ENCODE data around the gene TTLL12.

DNA sequence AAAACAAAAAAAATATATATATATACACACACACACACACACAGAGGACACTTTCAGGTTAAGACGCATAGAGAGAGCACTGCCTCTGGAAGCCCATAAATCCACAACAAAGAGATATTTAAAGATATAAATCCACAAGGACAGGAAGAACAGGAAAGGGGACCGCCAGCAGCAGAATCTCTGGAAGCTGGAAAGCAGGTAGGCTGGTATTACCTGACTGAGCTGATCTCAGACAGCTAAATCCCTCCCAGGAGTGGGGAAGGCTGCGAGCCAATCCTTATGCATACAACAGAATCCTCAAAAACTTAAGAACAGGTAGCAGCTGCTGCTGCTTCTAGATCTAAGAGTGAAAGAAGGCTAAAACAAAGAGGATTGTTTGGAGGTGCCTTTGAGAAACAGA is 42.0 kb downstream of the TTLL12 start:
- TF ChIP-seq, protein P1, sequence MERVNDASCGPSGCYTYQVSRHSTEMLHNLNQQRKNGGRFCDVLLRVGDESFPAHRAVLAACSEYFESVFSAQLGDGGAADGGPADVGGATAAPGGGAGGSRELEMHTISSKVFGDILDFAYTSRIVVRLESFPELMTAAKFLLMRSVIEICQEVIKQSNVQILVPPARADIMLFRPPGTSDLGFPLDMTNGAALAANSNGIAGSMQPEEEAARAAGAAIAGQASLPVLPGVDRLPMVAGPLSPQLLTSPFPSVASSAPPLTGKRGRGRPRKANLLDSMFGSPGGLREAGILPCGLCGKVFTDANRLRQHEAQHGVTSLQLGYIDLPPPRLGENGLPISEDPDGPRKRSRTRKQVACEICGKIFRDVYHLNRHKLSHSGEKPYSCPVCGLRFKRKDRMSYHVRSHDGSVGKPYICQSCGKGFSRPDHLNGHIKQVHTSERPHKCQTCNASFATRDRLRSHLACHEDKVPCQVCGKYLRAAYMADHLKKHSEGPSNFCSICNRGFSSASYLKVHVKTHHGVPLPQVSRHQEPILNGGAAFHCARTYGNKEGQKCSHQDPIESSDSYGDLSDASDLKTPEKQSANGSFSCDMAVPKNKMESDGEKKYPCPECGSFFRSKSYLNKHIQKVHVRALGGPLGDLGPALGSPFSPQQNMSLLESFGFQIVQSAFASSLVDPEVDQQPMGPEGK (CRISPR knock-in tag; IDR thresholded peaks at IDR 0.05; ENCODE audit: borderline replicate concordance) = no peak
- TF ChIP-seq OSR1 (CRISPR knock-in tag; IDR thresholded peaks at IDR 0.05) = no peak
- TF ChIP-seq TOX (CRISPR knock-in tag; IDR thresholded peaks at IDR 0.05; ENCODE audit: borderline replicate concordance) = no peak
- TF ChIP-seq ARNTL (CRISPR knock-in tag; IDR thresholded peaks at IDR 0.05; ENCODE audit: borderline replicate concordance, low read depth) = no peak
- no peak for TF ChIP-seq ZNF565 (CRISPR knock-in tag; conservative IDR thresholded peaks at IDR 0.05; ENCODE audit: low read depth)
- TF ChIP-seq GLIS3 (CRISPR knock-in tag; IDR thresholded peaks at IDR 0.05) = no peak
- no peak for TF ChIP-seq POU6F1 (CRISPR knock-in tag; IDR thresholded peaks at IDR 0.05; ENCODE audit: borderline replicate concordance, low read depth)
- no peak for TF ChIP-seq ZNF70 (CRISPR knock-in tag; IDR thresholded peaks at IDR 0.05)
- TF ChIP-seq CSDC2 (CRISPR knock-in tag; IDR thresholded peaks at IDR 0.05) = no peak
- TF ChIP-seq PPARA (CRISPR knock-in tag; IDR thresholded peaks at IDR 0.05; ENCODE audit: borderline replicate concordance) = no peak
- TF ChIP-seq ZC3H10 (CRISPR knock-in tag; IDR thresholded peaks at IDR 0.05) = no peak
- TF ChIP-seq ZFP3 (CRISPR knock-in tag; IDR thresholded peaks at IDR 0.05) = no peak
- no peak for TF ChIP-seq RARB (CRISPR knock-in tag; IDR thresholded peaks at IDR 0.05)

Data from SK-N-SH treated with all-trans-retinoic acid at 6 μM for 48 hours (cell line).